Esophagus muscularis mucosa (tissue), 3 donors: ENCODE results near the gene COPZ1.
"Not testable (repeated sequence)": the region's sequence is repeated elsewhere in the genome, so short reads cannot be mapped to it uniquely, and the experiment has no call there.

ENCODE experiments used
- POLR2A ChIP-seq: fragments of 450-650 bp; IDR thresholded peaks from one replicate; pipeline ENCODE4 v1.6.1; 2017; ENCODE audit warnings: antibody characterized with exemption, moderate library complexity, mild to moderate bottlenecking, low read depth
- POLR2AphosphoS5 ChIP-seq, 2 donors: sonication (generic); formaldehyde crosslinking; IDR thresholded peaks; one replicate each; pipeline ENCODE4 v1.6.1; 2017; ENCODE audit warnings: antibody characterized with exemption in 2 of 2
- TF ChIP-seq, protein P1 (sequence below), 3 experiments: fragments of 200-600 bp in 2 of 3; fragments of 450-650 bp in 1 of 3; sonication (generic) in 2 of 3; IDR thresholded peaks; one replicate each; pipeline ENCODE4 v1.5.1; 2017 to 2019; ENCODE audit warnings: antibody characterized with exemption in 3 of 3, mild to moderate bottlenecking in 2 of 3, moderate library complexity in 1 of 3

DNA sequence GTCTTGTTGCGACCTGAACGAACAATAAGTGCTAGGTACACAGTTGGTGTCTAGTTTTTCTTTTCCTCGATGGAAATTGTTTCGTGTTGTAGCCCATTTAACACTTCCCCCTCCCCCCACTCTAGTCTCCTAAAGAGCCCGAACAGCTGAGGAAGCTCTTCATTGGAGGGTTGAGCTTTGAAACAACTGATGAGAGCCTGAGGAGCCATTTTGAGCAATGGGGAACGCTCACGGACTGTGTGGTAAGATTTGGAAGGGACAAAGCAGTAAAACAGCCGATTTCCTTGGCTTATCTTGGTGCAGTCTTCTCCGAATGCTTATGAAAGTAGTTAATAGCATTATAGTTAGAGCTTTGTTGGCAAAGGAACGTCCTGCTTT is 43.7 kb upstream of the COPZ1 start:
- TF ChIP-seq, protein P1, sequence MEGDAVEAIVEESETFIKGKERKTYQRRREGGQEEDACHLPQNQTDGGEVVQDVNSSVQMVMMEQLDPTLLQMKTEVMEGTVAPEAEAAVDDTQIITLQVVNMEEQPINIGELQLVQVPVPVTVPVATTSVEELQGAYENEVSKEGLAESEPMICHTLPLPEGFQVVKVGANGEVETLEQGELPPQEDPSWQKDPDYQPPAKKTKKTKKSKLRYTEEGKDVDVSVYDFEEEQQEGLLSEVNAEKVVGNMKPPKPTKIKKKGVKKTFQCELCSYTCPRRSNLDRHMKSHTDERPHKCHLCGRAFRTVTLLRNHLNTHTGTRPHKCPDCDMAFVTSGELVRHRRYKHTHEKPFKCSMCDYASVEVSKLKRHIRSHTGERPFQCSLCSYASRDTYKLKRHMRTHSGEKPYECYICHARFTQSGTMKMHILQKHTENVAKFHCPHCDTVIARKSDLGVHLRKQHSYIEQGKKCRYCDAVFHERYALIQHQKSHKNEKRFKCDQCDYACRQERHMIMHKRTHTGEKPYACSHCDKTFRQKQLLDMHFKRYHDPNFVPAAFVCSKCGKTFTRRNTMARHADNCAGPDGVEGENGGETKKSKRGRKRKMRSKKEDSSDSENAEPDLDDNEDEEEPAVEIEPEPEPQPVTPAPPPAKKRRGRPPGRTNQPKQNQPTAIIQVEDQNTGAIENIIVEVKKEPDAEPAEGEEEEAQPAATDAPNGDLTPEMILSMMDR (IDR thresholded peaks at IDR 0.05): not testable (repeated sequence)
- not testable (repeated sequence) for TF ChIP-seq POLR2AphosphoS5 (IDR thresholded peaks at IDR 0.05); POLR2A
